Measurements from ENCODE around the gene PPIL6.
A peak's percentile ranks its signal among the peaks of the same experiment; 100 is the strongest.

Gene PPIL6

GRCh38 chr6:109383438-109383940, 56.9 kb downstream of the PPIL6 start:
- Mint-ChIP-seq H3K9me3 (no peaks in the 10 kb centered on the region), H3K4me1 (ENCODE audit: low read depth) (peaks cover 31% of the 10 kb centered on the region), H3K27ac (peak overlapping the region; percentile 97), H3K36me3 (ENCODE audit: low read depth) (peaks cover 21% of the 10 kb centered on the region), H3K4me3 (peak overlapping the region; percentile 97), H3K27me3 (ENCODE audit: low read depth) (no peaks in the 10 kb centered on the region)
- no peak for DNase-seq (ENCODE audit: low spot score)

GRCh38 chr6:109382576-109383437, 57.6 kb downstream of the PPIL6 start:
- DNase-seq (ENCODE audit: low spot score): peak; percentile 93
- Mint-ChIP-seq H3K36me3 (ENCODE audit: low read depth) (peaks cover 28% of the 10 kb centered on the region), H3K9me3 (no peaks in the 10 kb centered on the region), H3K27me3 (ENCODE audit: low read depth) (no peaks in the 10 kb centered on the region), H3K4me1 (ENCODE audit: low read depth) (peaks cover 35% of the 10 kb centered on the region), H3K4me3 (peak overlapping the region; percentile 97), H3K27ac (peak overlapping the region; percentile 97)

GRCh38 chr6:109381747-109382575, 58.5 kb downstream of the PPIL6 start, which contains the start of gene CD164:
Gene CD164 (minus strand): TSS chr6:109382467. CDS start chr6:109382378, 89 bp downstream.
- Mint-ChIP-seq H3K9me3 (no peaks in the 10 kb centered on the region), H3K4me1 (ENCODE audit: low read depth) (peaks cover 38% of the 10 kb centered on the region), H3K36me3 (ENCODE audit: low read depth) (peaks cover 35% of the 10 kb centered on the region), H3K4me3 (peak within 1 kb of the TSS; percentile 97), H3K27ac (peak within 1 kb of the TSS; percentile 97), H3K27me3 (ENCODE audit: low read depth) (no peaks in the 10 kb centered on the region)
- peak; percentile 91 for DNase-seq (ENCODE audit: low spot score)

GRCh38 chr6:109381061-109381746, 59.2 kb downstream of the PPIL6 start:
- Mint-ChIP-seq H3K36me3 (ENCODE audit: low read depth) (peaks cover 43% of the 10 kb centered on the region), H3K27me3 (ENCODE audit: low read depth) (no peaks in the 10 kb centered on the region), H3K9me3 (no peaks in the 10 kb centered on the region), H3K4me1 (ENCODE audit: low read depth) (peaks cover 43% of the 10 kb centered on the region), H3K27ac (peak overlapping the region; percentile 94), H3K4me3 (peak overlapping the region; percentile 95)
- DNase-seq (ENCODE audit: low spot score): no peak

- DNase-seq (ENCODE audit: low spot score): no peak
- H3K9me3 Mint-ChIP-seq: no peaks in the 10 kb centered on the region
- H3K27ac Mint-ChIP-seq: peak overlapping the region; percentile 71
- H3K36me3 Mint-ChIP-seq (ENCODE audit: low read depth): peaks cover 55% of the 10 kb centered on the region
- no peaks in the 10 kb centered on the region for H3K27me3 Mint-ChIP-seq (ENCODE audit: low read depth)
- H3K4me1 Mint-ChIP-seq (ENCODE audit: low read depth): peaks cover 44% of the 10 kb centered on the region
- H3K4me3 Mint-ChIP-seq: peak overlapping the region; percentile 95
Measured at GRCh38 chr6:109379711-109380110, 60.7 kb downstream of the PPIL6 start.

- Mint-ChIP-seq H3K4me3 (peak overlapping the region; percentile 57), H3K36me3 (ENCODE audit: low read depth) (peaks cover 71% of the 10 kb centered on the region), H3K4me1 (ENCODE audit: low read depth) (peaks cover 51% of the 10 kb centered on the region), H3K27me3 (ENCODE audit: low read depth) (no peaks in the 10 kb centered on the region), H3K9me3 (no peaks in the 10 kb centered on the region), H3K27ac (peak overlapping the region; percentile 46)
- no peak for DNase-seq (ENCODE audit: low spot score)
Measured at GRCh38 chr6:109377717-109378116, 62.7 kb downstream of the PPIL6 start.

GRCh38 chr6:109374326-109374892, 66.0 kb downstream of the PPIL6 start:
- Mint-ChIP-seq H3K4me3 (peak overlapping the region; percentile 65), H3K27me3 (ENCODE audit: low read depth) (no peaks in the 10 kb centered on the region), H3K4me1 (ENCODE audit: low read depth) (peaks cover 64% of the 10 kb centered on the region), H3K9me3 (no peaks in the 10 kb centered on the region), H3K36me3 (ENCODE audit: low read depth) (peaks cover 83% of the 10 kb centered on the region), H3K27ac (peak overlapping the region; percentile 86)
- DNase-seq (ENCODE audit: low spot score): no peak

GRCh38 chr6:109373762-109374161, 66.7 kb downstream of the PPIL6 start:
- DNase-seq (ENCODE audit: low spot score): peak; percentile 72
- no peaks in the 10 kb centered on the region for H3K27me3 Mint-ChIP-seq (ENCODE audit: low read depth)
- H3K4me1 Mint-ChIP-seq (ENCODE audit: low read depth): peaks cover 58% of the 10 kb centered on the region
- H3K9me3 Mint-ChIP-seq: no peaks in the 10 kb centered on the region
- peak overlapping the region; percentile 86 for H3K27ac Mint-ChIP-seq
- peaks cover 82% of the 10 kb centered on the region for H3K36me3 Mint-ChIP-seq (ENCODE audit: low read depth)
- H3K4me3 Mint-ChIP-seq: peak overlapping the region; percentile 65

GRCh38 chr6:109373331-109373730, 67.1 kb downstream of the PPIL6 start:
- Mint-ChIP-seq H3K4me1 (ENCODE audit: low read depth) (peaks cover 58% of the 10 kb centered on the region), H3K27ac (peak overlapping the region; percentile 86), H3K27me3 (ENCODE audit: low read depth) (no peaks in the 10 kb centered on the region), H3K4me3 (peak overlapping the region; percentile 65), H3K9me3 (no peaks in the 10 kb centered on the region), H3K36me3 (ENCODE audit: low read depth) (peaks cover 84% of the 10 kb centered on the region)
- DNase-seq (ENCODE audit: low spot score): peak; percentile 43

- Mint-ChIP-seq H3K9me3 (no peaks in the 10 kb centered on the region), H3K4me1 (ENCODE audit: low read depth) (peaks cover 53% of the 10 kb centered on the region), H3K27me3 (ENCODE audit: low read depth) (no peaks in the 10 kb centered on the region), H3K27ac (peak overlapping the region; percentile 54), H3K4me3 (peak overlapping the region; percentile 40), H3K36me3 (ENCODE audit: low read depth) (peaks cover 81% of the 10 kb centered on the region)
- DNase-seq (ENCODE audit: low spot score): no peak
Measured at GRCh38 chr6:109372130-109372529, 68.3 kb downstream of the PPIL6 start.

- DNase-seq (ENCODE audit: low spot score): no peak
- H3K36me3 Mint-ChIP-seq (ENCODE audit: low read depth): peaks cover 80% of the 10 kb centered on the region
- peaks cover 50% of the 10 kb centered on the region for H3K4me1 Mint-ChIP-seq (ENCODE audit: low read depth)
- H3K4me3 Mint-ChIP-seq: no peak overlapping the region
- no peak overlapping the region for H3K27ac Mint-ChIP-seq
- no peaks in the 10 kb centered on the region for H3K9me3 Mint-ChIP-seq
- H3K27me3 Mint-ChIP-seq (ENCODE audit: low read depth): no peaks in the 10 kb centered on the region
Measured at GRCh38 chr6:109370792-109371191, 69.6 kb downstream of the PPIL6 start.

- H3K36me3 Mint-ChIP-seq (ENCODE audit: low read depth): peaks cover 77% of the 10 kb centered on the region
- no peaks in the 10 kb centered on the region for H3K9me3 Mint-ChIP-seq
- DNase-seq (ENCODE audit: low spot score): no peak
- H3K4me1 Mint-ChIP-seq (ENCODE audit: low read depth): peaks cover 49% of the 10 kb centered on the region
- H3K4me3 Mint-ChIP-seq: no peak overlapping the region
- no peak overlapping the region for H3K27ac Mint-ChIP-seq
- no peaks in the 10 kb centered on the region for H3K27me3 Mint-ChIP-seq (ENCODE audit: low read depth)
Measured at GRCh38 chr6:109370336-109370735, 70.1 kb downstream of the PPIL6 start.

GRCh38 chr6:109369728-109370127, 70.7 kb downstream of the PPIL6 start:
- Mint-ChIP-seq H3K27me3 (ENCODE audit: low read depth) (no peaks in the 10 kb centered on the region), H3K4me3 (no peak overlapping the region), H3K4me1 (ENCODE audit: low read depth) (peaks cover 43% of the 10 kb centered on the region), H3K36me3 (ENCODE audit: low read depth) (peaks cover 76% of the 10 kb centered on the region), H3K27ac (no peak overlapping the region), H3K9me3 (no peaks in the 10 kb centered on the region)
- DNase-seq (ENCODE audit: low spot score): no peak
